Stimulated activated CD4-positive, alpha-beta T cell treated with anti-CD3 and anti-CD28 coated beads, TNF-alpha, amount 100 ng/mL, for 24 hours (primary cell): ENCODE data around the gene KIT.
"Not testable (repeated sequence)": the region's sequence is repeated elsewhere in the genome, so short reads cannot be mapped to it uniquely, and the experiment has no call there.

Source experiments
- DNase-seq, 3 experiments: peaks; one replicate each; pipeline ENCODE4 v3.0.0-alpha.2; 2020; ENCODE audit warnings: low read depth in 3 of 3

Gene KIT

DNA sequence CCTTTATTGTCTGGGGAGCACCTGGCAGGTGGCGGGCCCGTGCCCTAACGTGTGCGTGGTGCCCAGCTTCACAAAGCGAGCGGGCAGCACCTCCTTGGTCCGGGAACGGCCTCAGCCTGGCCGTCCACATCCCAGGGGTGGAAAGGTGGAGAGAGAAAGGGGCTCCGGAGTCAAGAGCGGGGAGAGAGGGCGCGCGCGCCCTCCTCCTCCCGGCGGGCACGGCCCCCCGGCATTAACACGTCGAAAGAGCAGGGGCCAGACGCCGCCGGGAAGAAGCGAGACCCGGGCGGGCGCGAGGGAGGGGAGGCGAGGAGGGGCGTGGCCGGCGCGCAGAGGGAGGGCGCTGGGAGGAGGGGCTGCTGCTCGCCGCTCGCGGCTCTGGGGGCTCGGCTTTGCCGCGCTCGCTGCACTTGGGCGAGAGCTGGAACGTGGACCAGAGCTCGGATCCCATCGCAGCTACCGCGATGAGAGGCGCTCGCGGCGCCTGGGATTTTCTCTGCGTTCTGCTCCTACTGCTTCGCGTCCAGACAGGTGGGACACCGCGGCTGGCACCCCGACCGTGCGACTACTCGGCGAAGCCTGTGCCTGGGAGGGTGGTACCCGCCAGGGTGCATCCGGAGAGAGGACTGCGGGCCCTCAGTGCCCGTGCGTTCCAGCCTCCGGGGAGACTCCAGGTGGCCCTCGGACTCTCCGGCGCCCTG is at the start of gene KIT:
TSS of gene KIT (plus strand) at position 407 of the 701 bp plus-strand sequence. CDS start at position 465, 58 bp downstream.
- no peak for DNase-seq

DNA sequence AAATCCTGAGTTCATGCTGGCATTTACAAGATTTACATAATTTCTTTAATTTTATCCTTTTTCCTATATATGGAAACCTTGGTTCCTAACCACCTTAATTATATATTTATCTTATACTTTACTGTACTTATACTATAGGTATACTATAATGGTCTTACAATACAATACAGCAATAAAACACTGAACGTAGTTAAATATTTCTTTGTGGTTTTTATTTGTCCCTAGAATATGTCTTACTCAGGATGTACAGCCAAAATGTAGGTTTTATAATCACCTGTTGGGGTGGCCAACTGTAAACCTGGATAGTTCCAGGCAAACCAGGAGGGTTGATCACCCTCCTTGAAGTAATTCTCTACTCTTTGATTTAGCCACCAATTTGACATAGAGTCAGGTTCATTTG is 48.4 kb upstream of the KIT start:
- DNase-seq: no peak

DNA sequence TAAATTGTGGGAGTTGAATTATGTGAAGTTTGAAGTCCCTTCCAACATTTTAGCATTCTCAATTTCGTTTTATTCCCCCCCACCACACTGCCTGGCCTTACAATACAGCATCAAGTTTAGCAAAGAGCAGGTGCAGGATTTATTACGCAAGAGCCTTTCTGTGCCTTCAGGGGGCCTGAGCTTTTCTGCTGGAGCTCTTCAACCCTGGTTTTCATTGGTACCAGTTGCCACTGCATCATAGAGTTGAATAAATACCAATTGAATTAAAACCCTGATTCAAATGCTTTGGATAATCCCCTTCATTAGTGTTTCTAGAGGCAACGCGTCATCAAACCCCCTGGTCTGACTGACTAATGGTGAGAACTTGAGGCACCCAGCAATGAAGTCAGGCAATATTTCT is 43.6 kb upstream of the KIT start:
- DNase-seq: no peak

DNA sequence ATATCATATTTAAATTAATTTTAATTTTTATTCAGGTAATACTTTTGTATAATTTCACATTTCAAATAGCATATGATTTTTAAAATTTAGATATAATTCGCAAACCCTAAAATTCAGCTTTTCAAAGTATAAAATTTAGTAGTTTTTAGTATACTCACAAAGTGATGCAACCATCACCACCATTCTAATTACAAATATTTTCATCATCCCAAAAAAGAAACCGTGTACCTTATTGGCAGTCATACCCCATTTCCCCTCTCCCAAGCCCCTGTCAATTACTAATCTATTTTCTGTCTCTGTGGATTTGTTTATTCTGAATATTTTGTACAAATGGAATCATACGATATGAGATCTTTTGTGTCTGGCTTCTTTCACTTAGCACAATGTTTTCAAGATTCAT is 37.0 kb upstream of the KIT start:
- DNase-seq: no peak

DNA sequence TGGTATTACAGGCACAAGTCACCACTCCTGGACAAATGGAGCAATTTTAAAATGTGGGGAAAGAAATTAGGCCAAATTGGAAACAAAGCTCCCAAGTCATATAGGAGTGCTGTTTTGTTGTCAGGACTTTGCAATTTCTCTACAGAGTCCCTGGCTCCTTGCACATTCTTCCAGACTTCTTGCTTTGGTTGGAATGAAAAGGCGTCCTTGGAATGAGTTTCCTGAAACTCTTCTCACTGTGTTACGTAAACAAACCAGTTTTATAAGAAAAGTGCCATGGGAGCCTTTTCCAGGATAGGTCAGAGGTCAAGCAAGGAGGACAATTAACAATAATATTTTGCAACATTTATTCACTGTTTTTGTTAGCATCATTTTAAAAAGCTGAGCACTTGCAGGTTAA is 32.4 kb upstream of the KIT start:
- DNase-seq: no peak

DNA sequence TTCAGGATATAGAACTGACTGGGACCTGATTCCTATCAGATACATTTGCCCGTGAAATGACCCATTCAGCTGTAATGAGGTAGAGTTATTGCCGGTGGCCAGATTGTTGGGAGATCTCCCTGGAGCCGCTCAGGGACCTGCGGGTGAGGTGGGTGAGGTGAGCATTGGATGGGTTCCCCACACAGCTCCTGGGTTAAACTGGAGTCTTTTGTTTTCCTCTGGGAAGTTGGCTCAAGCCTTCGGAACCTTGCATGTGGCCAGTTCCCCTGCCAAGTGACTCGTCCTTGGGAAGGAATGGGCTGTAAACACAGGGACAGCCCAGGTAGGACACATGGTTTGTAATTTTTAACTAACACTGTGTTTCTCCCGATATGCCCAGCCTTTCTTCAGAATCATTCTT is 31.6 kb upstream of the KIT start:
- DNase-seq: no peak

DNA sequence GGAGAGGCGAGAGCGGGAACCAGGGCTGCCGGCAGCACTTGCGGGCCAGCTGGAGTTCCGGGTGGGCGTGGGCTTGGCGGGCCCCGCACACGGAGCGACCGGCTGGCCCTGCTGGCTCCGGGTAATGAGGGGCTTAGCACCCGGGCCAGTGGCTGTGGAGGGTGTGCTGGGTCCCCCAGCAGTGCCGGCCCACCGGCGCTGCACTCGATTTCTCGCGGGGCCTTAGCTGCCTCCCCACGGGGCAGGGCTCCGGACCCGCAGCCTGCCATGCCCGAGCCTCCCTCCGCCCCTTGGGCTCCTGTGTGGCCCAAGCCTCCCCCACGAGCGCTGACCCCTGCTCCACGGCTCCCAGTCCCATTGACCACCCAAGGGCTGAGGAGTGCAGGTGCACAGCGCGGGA is 25.2 kb upstream of the KIT start:
- no peak for DNase-seq

DNA sequence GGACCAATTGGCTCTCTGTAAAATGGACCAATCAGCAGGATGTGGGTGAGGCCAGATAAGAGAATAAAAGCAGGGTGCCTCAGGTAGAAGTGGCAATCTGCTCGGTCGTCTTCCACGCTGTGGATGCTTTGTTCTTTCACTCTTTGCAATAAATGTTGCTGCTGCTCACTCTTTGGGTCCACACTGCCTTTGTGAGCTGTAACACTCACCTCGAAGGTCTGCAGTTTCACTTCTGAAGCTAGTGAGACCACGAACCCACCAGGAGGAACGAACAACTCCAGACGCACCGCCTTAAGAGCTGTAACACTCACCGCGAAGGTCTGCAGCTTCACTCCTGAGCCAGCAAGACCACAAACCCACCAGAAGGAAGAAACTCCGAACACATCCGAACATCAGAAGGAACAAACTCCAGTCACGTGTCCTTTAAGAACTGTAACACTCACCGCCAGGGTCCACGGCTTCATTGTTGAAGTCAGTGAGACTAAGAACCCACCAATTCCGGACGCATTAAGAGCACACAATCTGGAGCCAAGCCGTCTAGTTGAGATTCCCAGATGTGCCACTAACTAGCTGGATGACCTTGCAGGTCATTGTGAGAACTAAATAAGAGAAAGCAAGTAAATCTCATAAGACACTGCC is 24.5 kb upstream of the KIT start:
- not testable (repeated sequence) for DNase-seq

DNA sequence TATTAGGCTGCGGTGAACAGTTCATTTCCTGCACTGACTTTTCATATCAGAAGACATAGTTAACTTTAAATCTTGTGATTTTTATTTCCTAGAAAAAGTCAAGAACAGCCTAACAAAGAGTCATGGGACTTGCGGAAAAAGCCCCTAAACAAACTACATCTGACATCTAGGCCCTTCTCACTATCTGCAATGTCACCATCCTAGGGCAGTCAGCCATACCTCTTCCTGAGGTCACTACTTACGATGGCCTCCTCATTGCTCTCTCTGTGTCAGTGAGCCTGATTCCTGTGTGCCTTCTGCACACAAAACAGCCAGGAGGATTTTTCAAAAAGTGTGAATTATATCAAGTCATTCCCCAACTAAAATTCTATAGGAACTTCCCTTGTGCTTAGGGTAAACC is 22.4 kb upstream of the KIT start:
- DNase-seq: no peak

DNA sequence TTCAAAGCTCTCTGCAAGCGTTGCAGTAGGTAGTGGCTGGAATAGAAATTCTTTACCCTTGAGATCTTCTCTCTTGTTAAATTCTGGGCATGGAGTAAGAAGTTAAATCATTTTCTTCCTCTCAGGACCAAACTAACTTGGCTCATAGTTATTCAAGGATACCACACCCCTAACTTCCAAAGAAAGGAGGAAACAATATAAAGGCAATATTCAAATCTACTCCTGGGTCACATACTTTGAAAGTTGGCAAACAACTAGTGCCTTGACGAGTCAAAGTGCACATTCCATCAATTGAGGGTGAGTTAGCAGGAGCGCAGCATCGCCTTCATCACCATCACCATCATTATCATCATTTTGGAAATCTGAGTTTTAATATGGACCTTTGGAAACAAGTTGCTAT is 20.4 kb upstream of the KIT start:
- no peak for DNase-seq

DNA sequence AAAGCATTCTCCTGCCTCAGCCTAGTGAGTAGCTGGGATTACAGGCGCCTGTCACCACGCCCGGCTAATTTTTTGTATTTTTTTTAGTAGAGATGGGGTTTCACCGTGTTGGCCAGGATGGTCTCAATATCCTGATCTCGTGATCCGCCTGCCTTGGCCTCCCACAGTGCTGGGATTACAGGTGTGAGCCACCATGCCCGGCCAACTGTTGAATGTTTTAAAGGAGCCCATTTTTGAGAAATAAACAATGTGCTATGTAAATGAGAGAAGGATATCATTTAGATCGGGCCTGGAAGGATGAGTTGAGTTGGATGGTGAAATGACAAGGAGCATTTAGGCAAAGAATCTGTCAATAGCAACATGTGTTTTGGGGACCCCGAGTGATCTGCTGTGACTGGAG is 16.7 kb upstream of the KIT start:
- DNase-seq: not testable (repeated sequence)

DNA sequence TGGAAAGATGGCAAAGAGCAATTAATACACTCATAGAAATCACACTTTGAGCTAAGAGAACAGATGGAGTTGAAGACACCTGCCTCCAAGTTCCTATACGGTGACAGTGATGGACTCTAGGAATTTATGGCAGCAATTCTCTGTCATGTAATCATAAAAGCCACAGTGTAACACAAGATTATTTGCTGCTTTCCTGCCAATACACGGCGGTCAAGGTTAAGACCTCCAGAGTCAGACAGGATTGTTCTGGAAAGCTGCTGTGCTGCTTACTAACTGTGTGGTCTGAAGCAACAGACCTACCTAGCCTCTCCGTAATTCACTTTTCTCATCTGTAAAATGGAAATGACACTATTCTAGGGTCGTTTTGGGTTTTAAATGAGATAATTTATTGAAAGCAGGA is 14.6 kb upstream of the KIT start:
- no peak for DNase-seq

DNA sequence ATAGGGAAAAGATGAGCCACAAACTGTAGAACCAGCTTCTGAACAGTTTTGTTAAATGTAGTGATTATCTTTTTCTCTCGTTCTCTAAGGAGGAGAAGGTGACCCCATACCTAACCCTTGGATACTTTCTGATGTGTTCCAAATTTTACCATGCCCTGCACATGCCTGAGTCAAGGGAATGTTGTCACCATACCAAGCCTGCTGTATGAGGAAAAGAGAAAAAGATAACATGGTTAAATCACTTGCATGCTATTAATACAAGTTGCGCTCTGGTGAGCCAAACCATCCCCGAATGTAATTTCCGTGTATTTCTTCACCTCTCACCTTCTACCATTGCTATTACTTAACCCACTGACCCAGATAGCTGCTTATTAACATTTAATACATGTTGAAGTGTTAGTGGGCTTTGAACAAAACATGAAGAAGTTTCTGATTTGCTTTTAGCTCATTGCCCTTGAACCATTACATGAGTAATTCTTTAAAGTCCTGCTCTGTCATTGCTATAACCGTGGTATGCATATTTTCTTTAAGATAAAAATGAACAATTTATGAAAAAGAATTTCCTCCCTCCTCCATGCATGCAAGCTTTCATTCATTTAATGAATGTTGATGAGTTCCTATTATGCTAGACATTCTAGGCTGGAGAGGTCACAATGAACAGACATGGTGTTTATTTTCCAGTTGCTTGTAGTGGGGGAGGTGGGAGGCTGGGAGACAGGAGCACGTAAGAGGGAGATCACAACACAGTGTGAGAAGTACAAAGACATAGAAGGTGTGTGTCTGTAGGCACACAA is 13.6 kb upstream of the KIT start:
- no peak for DNase-seq

DNA sequence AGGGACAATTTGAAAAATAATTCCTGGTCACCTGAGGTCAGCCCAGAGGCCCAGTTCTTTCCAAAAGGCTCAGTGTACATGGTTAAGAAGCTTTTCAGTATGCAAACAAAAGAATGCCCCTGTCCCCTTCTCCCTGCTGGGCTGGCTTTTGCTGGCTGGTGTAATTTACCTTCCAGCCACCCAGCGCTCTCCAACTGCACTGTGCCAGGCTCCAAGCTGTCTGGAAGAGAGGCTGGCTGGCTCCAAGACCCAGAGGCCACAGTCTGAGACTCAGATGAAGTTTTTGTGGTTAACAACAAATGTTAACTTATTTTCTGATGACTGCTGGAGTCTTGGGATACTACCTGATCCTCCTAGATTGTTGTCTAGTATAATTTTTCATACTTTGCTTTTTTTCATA is 11.9 kb upstream of the KIT start:
- no peak for DNase-seq

DNA sequence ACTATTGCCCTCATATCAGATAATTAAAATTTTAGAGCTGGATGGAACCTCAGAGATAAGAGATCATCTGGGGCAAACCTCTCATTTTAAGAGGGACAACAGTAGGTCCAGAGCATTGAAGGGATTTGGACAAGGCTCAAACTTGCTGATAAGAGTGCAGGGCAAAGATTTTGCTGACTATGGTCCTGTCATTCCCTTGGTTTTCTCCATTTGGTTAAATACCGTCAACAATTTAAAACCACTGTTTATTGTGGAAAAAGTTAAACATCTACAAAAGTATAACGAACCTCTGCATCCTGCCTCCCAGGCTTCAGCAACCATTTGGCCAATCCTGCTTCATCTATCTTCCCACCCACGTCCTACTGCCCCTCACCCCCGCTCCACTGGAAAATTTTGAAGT is 10.7 kb upstream of the KIT start:
- no peak for DNase-seq

DNA sequence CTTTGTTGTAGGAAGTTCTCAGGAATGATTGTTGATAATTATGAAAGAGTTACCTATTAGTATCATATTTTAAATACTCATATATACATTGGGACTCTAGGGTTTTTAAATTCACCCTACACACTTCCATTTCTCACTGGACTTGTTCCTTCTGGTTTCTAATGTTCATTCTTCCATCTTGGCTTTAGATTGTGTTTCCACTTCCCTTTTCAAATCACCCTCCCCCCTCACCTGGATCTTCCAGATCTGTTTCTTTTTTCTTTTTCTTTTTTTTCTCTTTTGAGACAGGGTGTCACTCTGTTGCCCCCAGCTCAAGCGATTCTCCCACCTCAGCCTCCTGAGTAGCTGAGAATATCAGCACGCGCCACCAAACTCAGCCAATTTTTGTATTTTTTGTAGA is 6.7 kb upstream of the KIT start:
- no peak for DNase-seq

DNA sequence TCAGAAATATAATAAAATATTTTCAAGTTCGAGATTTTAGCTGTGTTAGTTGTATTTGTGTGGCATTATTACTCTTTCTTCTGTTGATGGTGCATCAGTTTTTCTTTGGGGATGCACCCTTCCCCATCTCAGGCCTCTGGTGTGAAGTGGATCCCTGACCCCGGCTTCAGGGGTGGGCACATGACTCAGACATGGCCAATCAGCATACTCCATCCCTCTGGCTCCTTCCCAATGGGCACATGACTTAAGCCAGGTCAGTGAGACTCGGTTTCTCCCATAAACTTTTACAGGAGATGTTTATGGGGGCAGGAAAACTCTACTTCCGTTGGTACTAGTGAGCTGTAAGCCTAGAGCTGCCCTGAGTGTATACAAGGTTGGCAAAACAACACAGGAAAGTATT is 3.0 kb upstream of the KIT start:
- DNase-seq: no peak

DNA sequence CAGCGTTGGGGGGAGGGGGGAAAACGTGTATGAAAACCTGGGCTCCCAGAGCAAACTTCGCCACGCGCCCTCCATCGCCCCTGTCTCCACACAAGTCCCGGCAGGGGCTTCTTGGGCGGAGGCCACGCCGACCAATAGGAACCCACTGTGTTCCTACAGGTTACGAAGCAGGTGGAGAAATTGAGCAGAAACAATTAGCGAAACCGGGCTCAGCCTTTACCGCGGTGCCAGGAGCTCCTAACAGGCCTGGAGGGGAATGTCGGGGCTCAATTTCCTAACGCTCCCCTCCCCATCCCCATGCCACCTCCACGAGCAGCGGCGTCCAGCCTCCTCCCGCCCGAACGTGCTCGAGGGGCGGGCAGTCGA is 589 bp upstream of the KIT start:
- no peak for DNase-seq

DNA sequence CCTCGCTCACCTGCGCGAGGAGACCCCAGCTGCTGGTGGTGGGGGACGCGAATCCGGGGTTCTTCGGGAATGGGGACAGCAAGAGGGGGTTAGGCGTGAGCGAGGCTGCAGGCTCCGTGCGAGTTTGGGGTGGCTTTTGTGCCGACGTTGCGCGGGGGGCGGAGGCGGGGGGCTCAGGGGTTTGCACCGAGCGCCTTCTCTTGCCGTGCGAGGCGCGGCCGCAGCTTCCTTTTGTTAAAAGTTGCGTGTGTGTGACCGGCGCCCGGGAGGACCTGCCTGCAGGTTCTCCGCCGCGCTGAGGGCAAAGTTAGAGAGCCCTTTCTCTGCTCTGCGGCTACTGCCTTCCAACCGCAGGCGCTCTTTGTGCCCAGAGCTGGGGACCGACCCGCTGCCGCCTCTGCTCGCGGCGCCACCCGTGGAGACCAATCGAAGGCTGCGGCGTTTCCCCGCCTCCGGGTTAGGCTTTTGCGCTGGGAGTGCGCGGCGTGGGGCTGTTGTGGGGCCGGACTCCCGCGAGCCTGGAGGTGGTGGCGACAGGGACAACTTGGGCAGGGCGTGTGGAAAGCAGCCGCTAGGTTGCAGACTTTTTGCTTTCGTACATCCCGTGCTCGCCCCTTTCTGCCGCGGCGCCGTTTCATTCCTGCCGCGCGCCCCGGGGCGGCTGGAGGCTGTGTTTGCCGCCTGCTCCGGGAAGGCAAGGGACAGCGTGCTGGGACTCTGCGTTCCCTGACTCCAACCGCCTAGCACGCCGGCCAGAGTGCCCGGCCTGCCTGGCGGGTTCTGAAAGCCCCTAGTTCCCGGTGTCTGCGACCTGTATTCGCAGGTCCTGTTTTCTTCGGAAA is 716 bp downstream of the KIT start:
- DNase-seq: peak in 1 of 3 experiments; percentile 25

DNA sequence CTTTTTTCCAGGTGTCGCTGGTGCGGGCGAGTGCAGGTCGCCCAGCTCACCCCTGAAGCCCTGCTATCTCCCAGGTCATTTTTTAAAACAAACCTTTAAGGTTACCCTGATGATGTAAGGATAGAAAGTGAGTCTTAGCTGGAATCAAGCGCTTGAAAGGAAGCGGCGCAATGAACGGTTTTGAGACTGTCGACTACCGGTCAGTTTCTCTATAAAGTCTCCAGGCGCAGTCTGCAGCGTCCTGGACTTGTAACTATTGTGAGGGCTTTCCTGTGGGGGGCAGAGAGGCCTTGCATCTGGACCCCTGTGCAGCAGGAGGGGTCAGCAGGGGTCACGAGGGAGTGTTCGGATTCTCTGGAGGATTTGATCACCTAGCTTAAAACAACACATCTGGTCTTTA is 1.6 kb downstream of the KIT start:
- no peak for DNase-seq

DNA sequence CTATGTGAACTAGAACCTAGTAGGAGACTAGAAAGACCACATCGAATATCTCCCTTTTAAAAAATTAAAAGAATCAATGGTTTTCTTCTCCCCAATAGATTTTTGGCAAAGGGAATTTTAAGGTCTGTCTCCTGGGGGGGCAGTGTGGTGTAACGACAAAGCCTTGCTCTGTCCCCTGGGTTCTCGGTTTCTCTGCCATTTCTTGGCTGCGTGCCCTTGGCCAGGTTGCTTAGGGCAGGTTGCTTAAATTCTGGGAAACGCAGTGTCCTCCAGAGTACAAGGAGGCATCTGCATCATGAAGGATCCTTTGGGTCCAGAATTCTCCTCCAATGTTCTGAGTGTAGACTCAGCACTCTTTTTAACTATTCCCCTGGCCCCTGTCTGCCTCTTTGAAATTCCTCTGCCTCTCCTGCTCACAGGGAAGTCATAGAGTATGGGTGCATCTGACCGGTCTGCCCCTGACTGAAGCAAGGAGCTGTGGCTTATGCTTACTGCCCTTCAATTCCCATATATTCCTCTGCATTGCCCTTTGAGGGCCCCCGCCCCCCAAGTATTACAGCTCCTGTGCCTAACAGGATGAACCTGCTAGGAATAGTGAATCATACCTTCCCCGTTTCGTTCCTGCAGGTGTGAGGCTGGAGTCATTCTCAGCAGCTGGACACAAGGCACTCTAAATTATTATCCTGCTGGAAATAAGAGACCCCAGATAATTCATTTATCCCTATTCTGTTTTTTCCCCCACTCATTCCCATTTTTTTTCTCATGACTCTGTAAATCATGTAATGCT is 2.2 kb downstream of the KIT start:
- DNase-seq: no peak
